KOPT-K1 (cell line): Measurements from ENCODE around the gene MUSK.

Experiments
- H3K27ac ChIP-seq: fragments of 200-600 bp; sonication (generic); 2 replicates; pipeline ENCODE4 v1.5.1; 2016; ENCODE audit warnings: antibody characterized with exemption, mild to moderate bottlenecking, low read depth, low read length; ENCODE audit not compliant: poor library complexity, severe bottlenecking
- H3K36me3 ChIP-seq: fragments of 200-600 bp; sonication (generic); 2 replicates; pipeline ENCODE4 v1.5.1; 2017; ENCODE audit warnings: antibody characterized with exemption, mild to moderate bottlenecking, low read length, moderate library complexity; ENCODE audit not compliant: insufficient read depth
- H3K9me3 ChIP-seq: fragments of 200-600 bp; sonication (generic); 2 replicates; pipeline ENCODE4 v1.5.1; 2017; ENCODE audit warnings: antibody characterized with exemption, low read length, mild to moderate bottlenecking; ENCODE audit not compliant: insufficient read depth, poor library complexity, severe bottlenecking

MUSK gene

DNA sequence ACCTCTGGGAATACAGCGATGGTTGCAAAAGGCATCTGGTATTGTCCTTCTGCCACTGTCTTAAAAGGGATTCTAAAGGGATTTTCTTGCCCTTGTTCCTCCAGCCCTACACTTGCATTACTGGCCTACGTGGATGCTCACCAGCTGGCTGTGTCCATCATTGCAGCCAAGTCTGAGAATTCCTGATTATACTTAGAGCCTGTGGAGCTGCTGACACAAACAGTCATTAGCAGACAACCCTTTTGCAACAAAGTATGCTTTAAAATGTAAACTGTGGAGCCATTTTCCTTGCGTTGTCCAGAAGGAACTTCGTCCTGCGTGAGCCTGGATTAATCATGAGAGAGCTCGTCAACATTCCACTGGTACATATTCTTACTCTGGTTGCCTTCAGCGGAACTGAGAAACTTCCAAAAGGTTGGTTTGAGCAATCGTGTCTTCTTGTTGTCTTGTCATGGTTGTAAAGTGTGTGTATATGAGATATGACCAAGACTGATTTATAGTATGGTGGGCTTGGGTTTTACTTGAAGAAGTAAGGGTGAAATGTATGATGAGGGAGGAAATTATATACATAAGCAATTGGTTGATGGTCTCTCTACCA, at the start of gene MUSK:
Gene MUSK, plus strand, starts transcription at position 222 of the 598 bp plus-strand sequence. Its CDS starts 114 bp downstream, at position 336.
- Histone ChIP-seq H3K9me3 (no peaks in the 10 kb centered on the region), H3K27ac (no peak within 1 kb of the TSS), H3K36me3 (no peaks in the 10 kb centered on the region)

DNA sequence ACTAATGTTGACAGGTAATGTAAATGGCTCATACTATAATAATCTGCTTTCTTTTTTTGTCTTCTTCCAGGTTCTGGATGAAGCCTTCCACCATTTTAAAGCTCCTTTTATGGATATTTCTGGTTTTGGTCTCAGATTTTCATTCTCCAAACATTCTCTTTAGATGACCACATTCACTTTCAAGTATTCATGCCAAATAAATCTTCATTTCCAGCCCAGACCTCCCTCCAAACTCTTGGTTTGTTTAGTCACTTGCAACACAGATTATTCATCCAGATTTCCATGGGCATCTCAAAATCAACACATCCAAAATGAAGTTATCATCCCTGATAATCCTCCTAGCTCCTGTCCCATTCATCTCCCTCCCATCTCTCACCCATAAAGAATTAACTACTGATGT, 48.8 kb upstream of the MUSK start:
- Histone ChIP-seq H3K9me3 (no peaks in the 10 kb centered on the region), H3K27ac (no peak overlapping the region), H3K36me3 (no peaks in the 10 kb centered on the region)

DNA sequence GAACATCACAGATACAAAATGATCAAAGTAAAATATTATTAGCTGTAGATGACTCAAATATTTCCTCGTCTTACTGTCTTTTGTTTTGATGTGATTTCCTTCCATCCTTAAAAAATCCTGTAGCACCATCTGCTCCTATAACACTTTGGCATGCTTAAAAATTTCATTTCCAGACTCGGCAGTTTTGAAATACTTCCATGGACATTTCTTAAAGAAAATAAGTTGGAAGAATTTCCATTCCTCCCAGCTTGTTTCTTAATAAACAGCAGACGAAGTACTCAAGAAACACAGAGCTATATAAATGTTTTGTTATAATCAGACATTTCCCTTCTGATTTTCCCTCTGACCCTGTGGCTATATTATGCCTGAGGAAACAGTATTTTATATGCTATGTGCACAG, 47.9 kb upstream of the MUSK start:
- no peaks in the 10 kb centered on the region for H3K9me3 ChIP-seq
- no peaks in the 10 kb centered on the region for H3K36me3 ChIP-seq
- no peak overlapping the region for H3K27ac ChIP-seq

DNA sequence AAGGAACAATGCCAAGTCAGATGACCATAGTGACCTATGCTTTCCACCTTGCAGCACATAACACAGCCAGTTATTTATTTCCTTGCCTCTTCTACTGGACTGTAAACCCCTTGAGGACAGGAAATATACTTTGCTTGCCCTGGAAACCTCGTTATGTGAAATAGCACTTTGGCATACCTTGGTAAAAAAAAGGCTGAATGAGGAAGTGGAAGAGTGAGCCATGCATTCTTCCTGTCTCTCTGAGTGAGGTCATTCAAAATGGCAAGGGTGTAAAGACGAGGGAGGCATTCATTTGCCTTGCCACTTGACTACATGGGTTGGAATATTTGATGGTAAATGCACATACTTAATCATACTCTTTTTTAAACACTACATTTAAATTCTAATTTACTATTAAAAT, 46.2 kb upstream of the MUSK start:
- Histone ChIP-seq H3K36me3 (no peaks in the 10 kb centered on the region), H3K9me3 (no peaks in the 10 kb centered on the region), H3K27ac (no peak overlapping the region)

DNA sequence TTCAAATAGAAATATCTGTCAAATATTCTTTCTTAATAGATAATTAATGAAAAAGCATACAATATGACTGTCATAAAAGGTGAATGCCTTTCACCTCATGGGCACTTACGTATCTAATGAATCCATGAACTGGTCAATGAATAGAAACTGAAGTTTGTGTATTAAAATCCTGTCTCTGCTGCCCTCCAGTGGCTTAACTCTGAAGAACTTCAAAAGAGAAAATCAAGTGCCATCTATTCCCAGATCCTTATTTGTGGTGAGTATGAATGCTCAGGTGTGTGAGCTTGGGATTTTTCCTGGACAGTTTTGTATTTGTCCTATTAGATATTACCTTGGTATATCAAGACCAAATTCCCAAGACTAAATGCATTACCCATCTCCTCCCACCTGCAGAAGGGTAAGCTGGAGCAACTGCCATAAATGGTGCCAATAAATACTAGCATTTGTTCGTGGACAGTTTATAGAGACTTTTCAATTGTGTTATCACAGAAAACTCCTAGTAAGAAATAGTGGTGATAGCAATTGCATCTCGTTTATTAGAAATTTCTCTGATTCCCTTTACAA, 45.0 kb upstream of the MUSK start:
- H3K9me3 ChIP-seq: no peaks in the 10 kb centered on the region
- no peaks in the 10 kb centered on the region for H3K36me3 ChIP-seq
- no peak overlapping the region for H3K27ac ChIP-seq

DNA sequence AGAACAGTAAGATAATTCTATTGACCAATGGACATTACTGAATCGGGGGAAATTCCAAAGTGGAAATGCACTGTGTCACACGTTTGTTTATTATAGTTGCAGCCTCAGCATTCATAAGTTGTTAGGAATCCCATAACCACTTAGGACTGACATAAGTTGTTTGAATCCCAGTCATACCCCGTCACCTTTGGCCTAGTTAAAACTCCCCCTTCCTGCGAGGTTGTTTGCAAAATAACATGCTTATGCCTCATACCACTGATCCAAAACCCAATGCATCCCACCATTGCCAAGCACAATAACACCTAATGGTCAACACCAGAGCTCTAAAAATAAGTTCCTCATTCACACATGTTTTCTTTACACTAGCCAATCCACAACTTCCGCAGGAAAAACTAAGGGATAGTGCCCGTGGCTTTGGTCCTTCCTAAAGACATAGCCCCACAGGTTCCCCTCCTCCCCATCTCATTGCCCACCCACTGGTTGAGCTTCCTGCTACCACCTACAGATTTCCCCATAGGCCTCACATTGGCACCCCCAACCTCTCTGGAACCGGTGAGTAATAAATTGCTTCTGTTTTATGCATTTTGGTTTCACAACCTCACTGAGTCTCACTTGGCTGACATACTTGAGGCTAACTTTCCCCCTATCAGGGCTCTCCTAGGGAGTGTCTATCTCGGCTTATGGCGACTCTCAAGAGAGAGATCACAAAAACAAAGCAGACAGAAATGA, 42.3 kb upstream of the MUSK start:
- H3K27ac ChIP-seq: no peak overlapping the region
- no peaks in the 10 kb centered on the region for H3K36me3 ChIP-seq
- no peaks in the 10 kb centered on the region for H3K9me3 ChIP-seq

DNA sequence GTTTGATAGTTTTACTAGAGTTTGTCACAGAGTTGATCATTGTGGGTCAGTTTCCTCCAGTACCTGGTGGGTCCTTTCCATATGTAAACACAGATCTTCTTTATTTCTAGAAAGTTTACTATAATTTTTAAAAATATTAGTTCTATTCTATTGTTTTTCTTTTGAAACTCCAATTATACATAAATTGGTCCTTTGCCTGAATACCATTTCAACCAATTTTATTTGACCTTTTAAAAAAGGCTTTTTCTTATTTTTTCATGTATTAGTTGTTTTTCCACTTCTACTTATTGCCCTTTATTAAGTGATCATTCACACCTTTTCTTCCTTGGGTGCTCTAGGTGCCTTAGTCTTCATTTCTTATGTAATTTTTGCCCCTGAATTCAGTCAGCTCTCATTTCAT, 33.0 kb upstream of the MUSK start:
- Histone ChIP-seq H3K9me3 (no peaks in the 10 kb centered on the region), H3K27ac (no peak overlapping the region), H3K36me3 (no peaks in the 10 kb centered on the region)

DNA sequence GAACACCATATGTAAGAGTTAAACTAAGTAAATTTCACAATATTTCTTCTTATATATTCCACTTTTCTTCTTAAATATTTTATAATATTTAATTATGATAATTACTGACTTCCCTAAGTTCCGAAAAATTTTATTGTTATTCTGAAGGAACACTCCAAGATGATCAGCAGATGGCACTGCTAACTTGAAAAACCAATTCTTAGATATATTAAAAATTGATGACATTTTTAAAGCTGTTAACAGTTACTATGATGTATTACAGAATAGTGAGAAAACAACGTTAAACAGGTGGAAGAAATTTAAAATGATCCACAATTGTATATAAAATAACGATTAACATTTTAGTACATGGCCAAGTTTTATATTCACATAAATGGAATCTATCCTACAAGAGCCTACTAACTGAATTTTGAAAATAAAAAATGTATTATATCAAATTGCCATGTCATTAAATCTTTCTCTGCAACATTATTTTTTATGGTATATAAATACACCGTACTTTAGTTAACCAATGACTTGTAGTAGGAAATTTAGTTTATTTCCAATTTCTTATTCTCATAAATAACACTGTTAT, 30.1 kb upstream of the MUSK start:
- H3K36me3 ChIP-seq: no peaks in the 10 kb centered on the region
- no peak overlapping the region for H3K27ac ChIP-seq
- no peaks in the 10 kb centered on the region for H3K9me3 ChIP-seq

DNA sequence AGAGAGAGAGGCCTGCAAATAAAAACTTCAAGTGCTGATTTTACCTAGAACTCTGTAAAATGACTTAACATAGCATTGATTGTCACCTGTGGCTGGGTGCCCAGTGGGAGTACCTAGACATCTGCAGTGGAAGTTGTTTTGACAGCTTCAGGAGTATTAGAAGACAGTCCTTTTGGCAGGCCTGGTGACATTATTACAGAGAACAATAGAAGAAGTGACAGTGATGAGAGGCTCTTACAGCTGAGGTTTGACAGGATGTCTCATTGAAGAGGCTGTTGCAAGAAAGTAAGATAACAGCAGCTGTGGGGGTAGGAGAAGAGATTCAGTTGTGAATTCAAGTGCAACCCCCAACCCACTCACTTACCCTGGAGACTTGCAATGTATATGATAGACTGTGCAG, 27.9 kb upstream of the MUSK start:
- Histone ChIP-seq H3K36me3 (no peaks in the 10 kb centered on the region), H3K9me3 (no peaks in the 10 kb centered on the region), H3K27ac (no peak overlapping the region)

DNA sequence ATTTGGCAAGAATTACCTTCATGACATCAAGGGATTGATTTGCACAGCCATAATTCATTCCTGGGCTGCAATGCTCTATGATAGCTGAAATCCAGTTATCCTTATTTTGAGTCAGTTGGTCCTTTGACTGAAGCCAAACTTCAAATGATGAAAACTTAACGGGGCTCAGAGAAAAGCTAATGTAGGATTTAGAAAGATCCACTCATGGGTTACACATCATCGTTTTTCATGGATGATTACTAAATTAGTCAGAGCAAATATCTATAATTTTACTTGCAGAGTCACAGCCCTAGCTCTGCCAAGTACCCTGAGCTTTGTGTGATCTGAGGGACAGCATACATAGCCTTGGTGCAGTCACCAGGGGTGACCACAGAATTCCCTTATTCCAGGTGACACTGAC, 27.3 kb upstream of the MUSK start:
- no peaks in the 10 kb centered on the region for H3K36me3 ChIP-seq
- no peaks in the 10 kb centered on the region for H3K9me3 ChIP-seq
- H3K27ac ChIP-seq: no peak overlapping the region

DNA sequence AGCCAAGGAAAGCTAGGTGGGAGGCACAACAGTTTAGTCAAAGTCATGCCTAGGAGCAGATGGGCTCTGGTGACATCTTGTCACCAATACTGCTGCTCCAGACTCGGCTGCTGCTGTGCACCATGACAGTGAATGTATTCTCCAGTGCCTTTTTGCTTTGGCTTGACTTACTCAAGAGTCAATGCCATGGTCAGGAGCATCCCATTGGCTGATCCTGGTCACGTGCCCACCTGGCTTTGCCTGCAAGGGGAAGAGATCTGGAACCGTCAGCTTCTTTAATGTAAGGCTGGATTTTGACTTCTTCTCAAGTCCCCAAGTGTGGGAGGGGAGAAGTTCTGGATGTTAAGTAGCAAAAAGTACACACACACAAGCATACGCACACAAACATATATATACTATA, 19.9 kb upstream of the MUSK start:
- Histone ChIP-seq H3K27ac (no peak overlapping the region), H3K9me3 (no peaks in the 10 kb centered on the region), H3K36me3 (no peaks in the 10 kb centered on the region)

DNA sequence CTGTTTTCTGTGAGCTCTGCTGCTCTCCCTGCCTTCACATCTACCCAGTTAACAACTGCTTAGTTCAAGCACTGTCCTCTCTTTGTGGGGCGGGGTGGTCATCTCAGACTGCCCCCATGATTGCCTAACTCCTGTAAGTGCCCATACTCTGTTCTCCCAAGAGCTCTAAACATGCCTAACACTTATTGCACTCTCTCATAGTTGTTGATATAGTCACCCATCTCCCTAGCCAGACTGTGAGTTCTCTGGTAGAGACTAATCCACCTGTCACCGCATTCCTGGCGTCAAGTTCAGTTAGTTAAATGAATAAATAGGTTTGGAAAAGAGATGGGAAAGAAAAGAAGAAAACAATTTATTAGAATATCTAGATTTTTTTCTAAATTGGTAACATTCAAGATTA, 18.3 kb upstream of the MUSK start:
- Histone ChIP-seq H3K9me3 (no peaks in the 10 kb centered on the region), H3K36me3 (no peaks in the 10 kb centered on the region), H3K27ac (no peak overlapping the region)

DNA sequence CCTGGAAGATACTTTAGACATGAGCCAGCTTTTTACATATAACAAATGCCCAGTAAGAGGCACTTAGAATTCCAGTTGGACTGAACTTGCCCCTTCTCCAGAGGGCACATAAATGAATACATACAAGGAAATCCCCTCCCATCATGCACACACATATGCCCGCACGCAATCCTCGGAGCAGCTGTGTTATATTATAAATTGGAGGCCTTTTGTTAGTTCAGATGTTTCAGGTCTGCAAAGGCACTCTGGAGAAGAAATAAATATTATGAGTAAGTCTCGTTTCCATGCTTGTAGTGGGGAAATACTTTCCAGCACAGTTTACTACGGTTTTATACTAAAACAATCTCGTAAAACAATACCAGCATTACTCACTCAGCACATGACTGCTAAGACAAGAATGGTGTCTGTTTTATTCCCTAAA, 17.6 kb upstream of the MUSK start:
- H3K36me3 ChIP-seq: no peaks in the 10 kb centered on the region
- H3K27ac ChIP-seq: no peak overlapping the region
- H3K9me3 ChIP-seq: no peaks in the 10 kb centered on the region

DNA sequence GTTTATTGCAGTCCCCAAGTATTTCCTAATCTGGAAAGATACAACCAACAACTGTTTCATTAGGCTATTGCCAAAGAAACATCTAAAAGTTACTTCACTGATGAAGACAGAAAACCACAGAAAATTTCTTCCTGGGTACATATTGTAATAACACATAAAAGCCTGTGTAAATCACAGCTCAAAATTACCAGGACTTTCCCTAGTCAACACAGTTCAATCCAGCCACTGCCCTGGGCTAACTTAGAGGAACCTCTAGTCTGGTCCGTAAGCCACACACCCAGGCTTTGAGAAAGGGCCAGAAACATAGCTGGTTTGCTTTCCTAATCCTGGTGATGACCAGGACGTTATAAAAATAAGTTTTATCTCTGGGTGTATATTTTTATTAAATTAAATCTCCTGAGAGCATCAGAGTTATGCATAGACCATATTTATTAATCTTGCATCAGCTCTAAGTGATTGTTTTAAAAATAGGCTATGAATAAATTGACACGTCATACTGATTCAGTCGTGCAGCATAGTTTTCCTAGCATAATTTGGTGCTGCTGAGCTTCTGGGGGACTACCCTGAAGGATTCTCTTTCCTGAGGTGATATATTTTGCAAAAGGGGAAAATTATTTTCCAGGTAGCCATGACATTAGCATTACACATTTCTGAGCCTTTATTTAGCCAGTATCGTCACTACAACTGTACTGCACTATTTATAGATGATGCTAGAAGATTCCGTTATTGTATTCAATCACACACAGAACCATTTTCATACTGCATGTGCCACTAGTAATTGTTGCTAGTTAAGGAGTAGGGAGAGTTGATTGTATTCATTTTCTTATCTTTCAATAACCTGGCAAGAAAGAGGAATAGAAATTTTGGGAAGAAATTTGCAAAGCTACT, 12.6 kb upstream of the MUSK start:
- Histone ChIP-seq H3K36me3 (no peaks in the 10 kb centered on the region), H3K27ac (no peak overlapping the region), H3K9me3 (no peaks in the 10 kb centered on the region)
